Neural cell (in vitro differentiated cells): ENCODE data around the gene NLRC3.

Source experiments
- CTCF ChIP-seq: fragments of 450-650 bp; IDR thresholded peaks from 2 replicates; pipeline ENCODE4 v1.5.1; 2014; ENCODE audit warnings: antibody characterized with exemption, mild to moderate bottlenecking, moderate library complexity; ENCODE audit not compliant: poor library complexity, severe bottlenecking
- POLR2AphosphoS5 ChIP-seq: IDR thresholded peaks from 2 replicates; pipeline ENCODE4 v1.6.1; 2012
- RAD21 ChIP-seq: fragments of 450-650 bp; conservative IDR thresholded peaks from 2 replicates; pipeline ENCODE4 v1.6.1; 2014; ENCODE audit warnings: antibody characterized with exemption, mild to moderate bottlenecking, moderate library complexity
- REST ChIP-seq: IDR thresholded peaks from 2 replicates; pipeline ENCODE4 v1.6.1; 2012; ENCODE audit warnings: borderline replicate concordance
- SMC3 ChIP-seq: fragments of 450-650 bp; conservative IDR thresholded peaks from 2 replicates; pipeline ENCODE4 v1.6.1; 2014; ENCODE audit warnings: antibody characterized with exemption, mild to moderate bottlenecking, moderate library complexity; ENCODE audit not compliant: poor library complexity

GRCh38 chr16:3608069-3608468, 30.9 kb upstream of the NLRC3 start:
- TF ChIP-seq CTCF, result no peak
- no peak for TF ChIP-seq RAD21
- no peak for TF ChIP-seq REST
- TF ChIP-seq POLR2AphosphoS5, result no peak
- TF ChIP-seq SMC3, result no peak
